Endothelial cell of umbilical vein (primary cell): ENCODE results near the gene LRIF1. TPM values are rescaled to one million over a fixed set of nuclear protein-coding genes. Genes with fewer than 3 reads are reported as not detected.

ENCODE experiments used
- BruUV-seq: library from RNA; stranded (reverse); fragments of 400-500 nt; replicated peaks from 2 replicates; lab custom pipeline; 2021; lab: Mats Ljungman, UMichigan
- CTCF ChIA-PET: fragments of 300-600, 350-600 bp; sonication (Branson Sonifier 250); formaldehyde crosslinking; loops from one replicate; lab custom pipeline; 2021; ENCODE audit warnings: antibody characterized with exemption, inconsistent platforms; lab: Charles Lee
- POLR2A ChIA-PET: fragments of 300-600, 350-600 bp; sonication (Branson Sonifier 250); formaldehyde crosslinking; loops from one replicate; lab custom pipeline; 2021; ENCODE audit warnings: antibody characterized with exemption, inconsistent platforms; lab: Charles Lee
- DNase-seq: peaks from one replicate; pipeline ENCODE4 v3.0.0-alpha.2; 2011; ENCODE audit warnings: low read depth, low spot score
- FAIRE-seq: peaks from 2 replicates; lab custom pipeline; 2011; peaks lifted over from hg19 to GRCh38; lab: Jason Lieb, UNC
- H2AFZ ChIP-seq: 2 replicates; pipeline ENCODE4 v1.6.0; 2012; ENCODE audit warnings: low read depth, low read length, control low read depth, inconsistent platforms
- H3K27ac ChIP-seq: 2 replicates; pipeline ENCODE4 v1.5.1; 2011; ENCODE audit warnings: low read depth, mild to moderate bottlenecking, control low read depth, low read length, moderate library complexity; ENCODE audit not compliant: insufficient read depth
- H3K27me3 ChIP-seq, 2 experiments: 2 replicates each; pipeline versions ENCODE4 v1.6.0 to v1.6.1; 2011; ENCODE audit warnings: low read length in 2 of 2, mixed read lengths in 1 of 2; ENCODE audit not compliant: control insufficient read depth in 2 of 2, insufficient read depth in 2 of 2
- H3K36me3 ChIP-seq, 2 experiments: 2 replicates in 1 of 2; 3 replicates in 1 of 2; pipeline ENCODE4 v1.5.1; 2011; ENCODE audit warnings: low read length in 2 of 2, mild to moderate bottlenecking in 1 of 2, moderate library complexity in 1 of 2; ENCODE audit not compliant: control insufficient read depth in 2 of 2, insufficient read depth in 2 of 2; ENCODE audit errors: extremely low read depth in 1 of 2
- H3K4me1 ChIP-seq: 3 replicates; pipeline ENCODE4 v1.5.1; 2011; ENCODE audit warnings: mild to moderate bottlenecking, low read length; ENCODE audit not compliant: control insufficient read depth, insufficient read depth; ENCODE audit errors: extremely low read depth
- H3K4me2 ChIP-seq: 2 replicates; pipeline ENCODE4 v1.6.1; 2011; ENCODE audit warnings: low read length, control low read depth, mixed read lengths; ENCODE audit not compliant: insufficient read depth
- H3K4me3 ChIP-seq, 3 experiments: fragments of 200-600 bp in 1 of 3; sonication (generic), shearing (Covaris generic) in 1 of 3; replicated peaks in 1 of 3; 2 replicates each; pipeline ENCODE4 v1.5.1; 2011 to 2016; ENCODE audit warnings: control low read depth in 3 of 3, low read length in 3 of 3, mild to moderate bottlenecking in 2 of 3, inconsistent platforms in 1 of 3, low read depth in 1 of 3, moderate library complexity in 1 of 3; ENCODE audit not compliant: insufficient read depth in 1 of 3
- H3K79me2 ChIP-seq: 2 replicates; pipeline ENCODE4 v1.6.0; 2012; ENCODE audit warnings: low read length, inconsistent platforms; ENCODE audit not compliant: control insufficient read depth, insufficient read depth
- H3K9ac ChIP-seq: replicated peaks from 2 replicates; pipeline ENCODE3; 2011; ENCODE audit warnings: low read length, control low read depth; ENCODE audit not compliant: insufficient read depth; ENCODE audit errors: extremely low read depth
- H3K9me1 ChIP-seq: replicated peaks from 3 replicates; pipeline ENCODE4 v1.6.0; 2011; ENCODE audit warnings: mild to moderate bottlenecking, low read length; ENCODE audit not compliant: control insufficient read depth, insufficient read depth; ENCODE audit errors: extremely low read depth
- H3K9me3 ChIP-seq: replicated peaks from 2 replicates; pipeline ENCODE4 v1.5.1; 2012; ENCODE audit warnings: low read length, inconsistent platforms; ENCODE audit not compliant: control insufficient read depth, insufficient read depth
- H4K20me1 ChIP-seq: replicated peaks from 2 replicates; pipeline ENCODE3; 2011; ENCODE audit warnings: mild to moderate bottlenecking, low read length; ENCODE audit not compliant: control insufficient read depth, insufficient read depth; ENCODE audit errors: extremely low read depth
- CTCF ChIP-seq, 2 donors: IDR thresholded peaks; 1 replicate in 1 of 2; 2 replicates in 1 of 2; pipeline ENCODE4 v1.5.1; 2011; ENCODE audit warnings: low read length in 2 of 2, mild to moderate bottlenecking in 2 of 2, moderate library complexity in 2 of 2, control low read depth in 1 of 2, inconsistent platforms in 1 of 2, low read depth in 1 of 2; ENCODE audit not compliant: insufficient read depth in 1 of 2; ENCODE audit errors: extremely low read depth in 1 of 2
- EZH2 ChIP-seq: IDR thresholded peaks from 2 replicates; pipeline ENCODE4 v1.6.1; 2012; ENCODE audit warnings: borderline replicate concordance, low read depth, mild to moderate bottlenecking, moderate library complexity, low read length, inconsistent platforms; ENCODE audit not compliant: severe bottlenecking
- FOS ChIP-seq: IDR thresholded peaks from 2 replicates; pipeline ENCODE4 v1.6.1; 2011; ENCODE audit warnings: mild to moderate bottlenecking, low read length, moderate library complexity, borderline replicate concordance; ENCODE audit not compliant: insufficient read depth
- GATA2 ChIP-seq: IDR thresholded peaks from 2 replicates; pipeline ENCODE4 v1.7.0; 2011; ENCODE audit warnings: low read depth, mild to moderate bottlenecking, moderate library complexity, mixed read lengths, low read length; ENCODE audit not compliant: insufficient read length, insufficient read depth
- JUN ChIP-seq: IDR thresholded peaks from 2 replicates; pipeline ENCODE4 v1.6.1; 2011; ENCODE audit warnings: borderline replicate concordance, low read depth; ENCODE audit not compliant: insufficient read length, insufficient read depth
- MAX ChIP-seq: IDR thresholded peaks from 2 replicates; pipeline ENCODE4 v1.6.1; 2011; ENCODE audit not compliant: insufficient read depth, insufficient read length
- MYC ChIP-seq: IDR thresholded peaks from one replicate; pipeline ENCODE4 v1.6.1; 2011; ENCODE audit warnings: mild to moderate bottlenecking, low read depth, low read length
- POLR2A ChIP-seq: IDR thresholded peaks from 2 replicates; pipeline ENCODE4 v1.6.1; 2012; ENCODE audit warnings: low read depth, mild to moderate bottlenecking, control low read depth, low read length
- POLR2AphosphoS5 ChIP-seq: IDR thresholded peaks from 2 replicates; pipeline ENCODE4 v1.6.1; 2012; ENCODE audit warnings: low read depth, mild to moderate bottlenecking, control low read depth, low read length, moderate library complexity; ENCODE audit not compliant: insufficient read depth
- dilution Hi-C: fragments of 300-500 bp; cut with MboI; formaldehyde crosslinking; loops from one replicate; pipeline ENCODE4 v1.15.0; 2019; ENCODE audit warnings: low sequenced_read_pairs; ENCODE audit not compliant: extremely low pct_ligation_motif_present
- intact Hi-C: fragments of 100-400 bp; cut with micrococcal nuclease; formaldehyde crosslinking; loops from one replicate; pipeline ENCODE4 v1.10.0; 2022
- polyA plus RNA-seq, 4 experiments: library from polyadenylated mRNA; depleted of rRNA in 3 of 4; stranded (reverse) in 3 of 4; unstranded in 1 of 4; fragments of >200 nt; gene quantifications; 2 replicates each; pipeline versions ENCODE4 v1.2.1 to v1.2.3, GENCODE V29; 2011 to 2012; ENCODE audit warnings: missing spikeins in 1 of 4
- total RNA-seq: library from RNA; stranded (reverse); gene quantifications from 2 replicates; pipeline ENCODE4 v1.2.3, GENCODE V29; 2021

The LRIF1 gene
- total and polyA plus RNA-seq, 2 donors (not counting 3 experiments of a cell fraction or from before 2014, with no cell fraction given), result 3.5 to 13.0 TPM

- DNase-seq (no peak), FAIRE-seq (no peak)
- H2AFZ ChIP-seq, result no peak overlapping the region
- H3K27me3 ChIP-seq, result no peaks in the 10 kb centered on the region
- no peak overlapping the region for H3K9ac ChIP-seq
- intact Hi-C loops (no loop called here), dilution Hi-C loops (no loop called here)
- no peak overlapping the region for H3K4me2 ChIP-seq
- no peaks in the 10 kb centered on the region for H3K79me2 ChIP-seq
- H3K4me3 ChIP-seq, result no peak overlapping the region
- no peak overlapping the region for H3K27ac ChIP-seq
- no peaks in the 10 kb centered on the region for H4K20me1 ChIP-seq
- ChIA-PET POLR2A (no interaction called here), CTCF (no interaction called here)
- BruUV-seq, result no TSS peak
- H3K36me3 ChIP-seq, result no peaks in the 10 kb centered on the region
- no peaks in the 10 kb centered on the region for H3K9me1 ChIP-seq
- no peaks in the 10 kb centered on the region for H3K4me1 ChIP-seq
- no peak for TF ChIP-seq JUN
- TF ChIP-seq MAX, result no peak
- no peak for TF ChIP-seq GATA2
- no peak for TF ChIP-seq FOS
- TF ChIP-seq EZH2, result no peak
- TF ChIP-seq POLR2A, result no peak
- no peak for TF ChIP-seq POLR2AphosphoS5
- TF ChIP-seq CTCF (IDR thresholded peaks at IDR 0.05; ENCODE audit: extremely low read depth in 1 of 2, insufficient read depth in 1 of 2, low read depth in 1 of 2, low read length in 2 of 2), result no peak
- TF ChIP-seq MYC, result no peak
- no peaks in the 10 kb centered on the region for H3K9me3 ChIP-seq
Measured at GRCh38 chr1:110979154-110979553, 15.4 kb upstream of the LRIF1 start.
